8988T (cell line): Measurements from ENCODE around the gene MAGOH.
A peak's percentile ranks its signal among the peaks of the same experiment; 100 is the strongest.
"Not testable (repeated sequence)": the region's sequence is repeated elsewhere in the genome, so short reads cannot be mapped to it uniquely, and the experiment has no call there.

Source experiments
- DNase-seq: peaks from one replicate; pipeline ENCODE4 v3.0.0; 2011

Gene MAGOH

DNA sequence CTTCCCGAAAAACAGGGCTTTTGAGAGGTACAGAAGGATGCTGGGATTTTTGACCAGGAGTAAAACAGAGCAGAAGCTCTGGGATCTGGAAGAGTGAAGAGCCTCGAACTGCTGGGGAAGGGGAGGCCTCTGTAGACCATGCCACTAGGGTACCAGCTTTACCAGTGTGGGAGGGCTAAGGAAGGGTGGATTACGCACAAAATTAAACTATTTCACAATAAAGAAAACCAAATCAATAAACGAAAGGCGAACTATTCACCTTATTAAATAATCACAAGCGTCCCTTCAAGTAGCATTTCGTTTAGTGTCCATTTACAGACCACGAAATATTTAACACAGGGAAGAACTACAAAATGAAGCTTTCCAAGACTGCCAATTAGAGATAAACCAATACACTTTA lies 18.6 kb downstream of the MAGOH start:
- no peak for DNase-seq

GRCh38 chr1:53218201-53218600 lies 20.1 kb downstream of the MAGOH start:
- no peak for DNase-seq

DNA sequence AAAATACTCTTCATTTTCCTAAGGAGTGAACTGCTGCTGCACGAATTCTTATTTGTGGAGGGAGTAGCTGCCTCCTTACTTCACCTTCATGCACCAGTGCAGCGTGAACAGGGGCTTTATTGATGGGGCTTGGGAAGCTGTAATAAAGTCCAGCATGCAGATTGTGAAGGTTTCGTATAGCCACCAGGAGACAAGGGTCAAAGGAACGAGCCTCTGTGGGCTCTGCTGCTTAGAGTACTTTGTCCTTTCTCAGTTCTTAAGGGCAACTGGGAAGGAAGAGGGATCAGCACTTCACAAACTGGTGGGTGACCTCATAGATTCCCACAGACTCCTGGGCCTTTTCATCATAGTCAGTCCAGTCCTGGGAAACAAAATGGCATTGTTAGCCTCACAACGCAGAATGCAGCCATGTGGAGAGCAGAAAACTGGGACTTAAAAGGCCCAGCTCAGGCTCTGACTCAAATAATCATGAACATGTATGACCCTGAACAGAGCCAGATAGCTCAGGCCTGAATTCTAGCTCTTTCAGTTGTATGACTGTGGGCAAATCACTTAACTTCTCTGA lies 23.9 kb downstream of the MAGOH start:
- DNase-seq = no peak

- DNase-seq = no peak
Measured at GRCh38 chr1:53210954-53211353, 27.4 kb downstream of the MAGOH start.

DNA sequence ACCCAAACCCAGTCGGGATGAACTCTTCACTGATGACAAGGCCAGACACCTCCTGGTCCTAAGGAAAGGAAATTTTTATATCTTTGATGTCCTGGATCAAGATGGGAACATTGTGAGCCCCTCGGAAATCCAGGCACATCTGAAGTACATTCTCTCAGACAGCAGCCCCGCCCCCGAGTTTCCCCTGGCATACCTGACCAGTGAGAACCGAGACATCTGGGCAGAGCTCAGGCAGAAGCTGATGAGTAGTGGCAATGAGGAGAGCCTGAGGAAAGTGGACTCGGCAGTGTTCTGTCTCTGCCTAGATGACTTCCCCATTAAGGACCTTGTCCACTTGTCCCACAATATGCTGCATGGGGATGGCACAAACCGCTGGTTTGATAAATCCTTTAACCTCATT lies 28.0 kb downstream of the MAGOH start:
- DNase-seq = no peak

DNA sequence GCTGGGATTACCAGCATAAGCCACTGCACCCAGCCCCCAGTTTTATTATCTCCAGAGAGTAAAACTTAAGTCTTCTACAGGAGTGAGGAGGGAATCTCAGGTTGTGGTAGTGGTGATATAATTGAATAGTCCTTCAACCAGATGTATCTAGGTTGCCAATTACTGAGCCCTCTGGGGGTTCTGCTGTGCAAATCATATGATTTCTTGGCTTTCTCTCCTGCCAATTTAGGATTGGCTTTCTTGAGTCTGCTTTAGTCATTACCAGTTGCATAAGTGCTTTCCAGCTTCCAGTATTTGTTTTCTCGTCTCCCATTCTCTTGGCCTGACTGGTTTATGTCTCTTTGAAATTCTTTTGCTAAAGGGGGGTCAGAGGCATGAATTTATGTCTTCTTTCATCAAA lies 30.6 kb downstream of the MAGOH start:
- no peak for DNase-seq

DNA sequence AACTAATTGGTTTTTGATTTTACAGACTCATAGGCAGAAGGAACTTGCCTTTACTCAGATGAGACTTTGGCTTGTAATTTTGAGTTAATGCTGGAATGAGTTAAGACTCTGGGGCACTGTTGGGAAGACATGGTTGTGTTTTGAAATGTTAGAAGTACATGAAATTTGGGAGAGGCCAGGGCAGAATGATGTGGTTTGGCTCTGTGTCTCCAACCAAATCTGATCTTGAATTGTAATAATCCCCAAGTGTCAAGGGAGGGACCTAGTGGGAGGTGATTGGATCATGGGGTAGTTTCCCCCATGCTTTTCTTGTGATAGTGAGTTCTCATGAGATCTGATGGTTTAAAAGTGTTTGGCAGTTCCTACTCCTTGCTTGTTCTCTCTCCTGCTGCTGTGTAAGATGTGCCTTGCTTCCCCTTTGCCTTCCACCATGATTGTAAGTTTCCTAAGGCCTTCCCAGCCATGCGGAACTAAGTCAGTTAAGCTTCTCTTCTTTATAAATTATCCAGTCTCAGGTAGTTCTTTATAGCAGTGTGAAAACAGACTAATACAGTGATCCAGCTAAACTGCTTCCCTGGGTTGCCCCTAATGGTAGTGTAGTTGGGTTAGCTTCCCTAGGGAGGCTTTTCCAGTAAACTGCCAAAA lies 31.5 kb downstream of the MAGOH start:
- DNase-seq = no peak

DNA sequence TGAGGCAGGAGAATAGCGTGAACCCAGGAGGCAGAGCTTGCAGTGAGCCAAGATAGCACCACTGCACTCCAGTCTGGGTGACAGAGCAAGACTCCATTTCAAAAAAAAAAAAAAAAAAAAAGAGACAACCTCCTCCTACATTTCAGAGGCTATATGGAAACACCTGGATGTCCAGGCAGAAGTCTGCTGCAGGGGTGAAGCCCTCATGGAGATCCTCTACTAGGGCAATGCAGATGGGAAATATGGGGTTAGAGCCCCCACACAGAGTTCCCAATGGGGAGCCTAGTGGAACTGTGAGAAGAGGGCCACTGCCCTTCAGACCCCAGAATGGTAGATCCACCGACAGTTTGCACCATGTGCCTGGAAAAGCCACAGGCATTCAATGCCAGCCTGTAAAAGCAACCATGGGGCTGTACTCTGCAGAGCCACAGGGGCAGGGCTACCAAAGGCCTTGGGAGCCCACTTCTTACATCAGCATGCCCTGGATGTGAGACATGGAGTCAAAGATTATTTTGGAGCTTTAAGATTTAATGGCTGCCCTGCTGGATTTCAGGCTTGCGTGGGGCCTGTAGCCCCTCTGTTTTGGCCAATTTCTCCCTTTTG lies 32.1 kb downstream of the MAGOH start:
- DNase-seq = not testable (repeated sequence)

DNA sequence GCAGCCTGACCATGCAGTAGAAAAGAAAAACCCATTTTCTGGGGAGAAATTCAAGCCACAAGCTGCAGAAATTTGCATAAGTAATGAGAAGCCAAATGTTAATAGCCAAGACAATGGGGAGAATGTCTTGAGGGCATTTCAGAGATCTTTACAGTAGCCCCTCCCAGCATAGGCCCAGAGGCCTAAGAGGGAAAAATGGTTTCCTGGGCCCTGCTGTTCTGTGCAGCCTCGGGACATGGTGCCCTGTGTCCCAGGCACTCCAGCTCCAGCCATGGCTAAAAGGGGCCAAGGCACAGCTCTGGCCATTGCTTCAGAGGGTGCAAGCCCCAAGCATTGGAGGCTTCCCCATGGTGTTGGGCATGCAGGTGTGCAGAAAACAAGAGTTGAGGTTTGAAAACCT lies 32.8 kb downstream of the MAGOH start:
- not testable (repeated sequence) for DNase-seq

- DNase-seq = no peak
Measured at GRCh38 chr1:53203466-53203865, 34.9 kb downstream of the MAGOH start.

DNA sequence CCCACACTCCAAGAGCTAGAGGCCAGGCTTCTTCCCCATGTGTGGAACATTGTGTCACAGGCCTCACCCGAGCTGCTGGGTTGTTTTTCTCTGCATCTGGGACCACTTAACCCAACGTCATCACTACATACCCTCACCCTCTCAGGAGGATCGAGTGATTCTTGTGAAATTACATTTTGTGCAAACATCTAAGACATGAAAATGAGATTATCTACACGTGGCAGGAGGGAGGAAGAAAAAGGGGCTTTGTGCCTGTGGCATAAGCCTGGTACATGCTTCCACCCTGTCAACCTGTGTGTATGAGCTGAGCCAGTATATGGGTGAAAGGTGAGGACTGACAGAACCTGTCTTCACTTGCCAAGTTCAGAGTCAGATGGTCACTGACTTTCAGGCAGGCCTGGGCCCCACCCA lies 40.1 kb downstream of the MAGOH start:
- no peak for DNase-seq

- no peak for DNase-seq
Measured at GRCh38 chr1:53197291-53198200, 40.8 kb downstream of the MAGOH start.

GRCh38 chr1:53196485-53197290 lies 41.6 kb downstream of the MAGOH start, which contains the start of gene CPT2:
Gene CPT2 (plus strand): TSS chr1:53196824. CDS start chr1:53196944, 120 bp downstream.
- peak; percentile 70 for DNase-seq

DNA sequence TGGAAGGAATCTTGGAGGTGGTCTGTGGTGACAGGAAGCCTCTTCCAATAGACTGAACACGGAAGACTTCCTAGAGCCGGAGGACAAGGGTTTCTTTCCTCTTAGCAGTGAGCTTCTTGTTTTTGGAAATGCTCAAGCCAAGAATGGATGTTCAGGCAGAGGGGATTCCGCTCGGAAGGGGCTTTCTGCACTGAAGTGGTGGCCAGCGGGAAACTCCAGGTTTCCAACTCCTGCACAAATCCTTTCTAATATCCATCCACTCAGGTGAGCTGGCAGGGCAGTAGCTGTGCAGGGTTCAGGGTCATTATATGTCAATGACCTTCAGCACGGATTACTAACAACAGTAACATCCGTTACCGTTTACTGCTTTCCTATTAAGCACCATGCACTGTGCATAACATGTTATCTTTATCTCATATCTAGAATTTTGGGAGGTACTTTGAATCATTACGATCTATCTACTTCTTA lies 42.3 kb downstream of the MAGOH start:
- no peak for DNase-seq

DNA sequence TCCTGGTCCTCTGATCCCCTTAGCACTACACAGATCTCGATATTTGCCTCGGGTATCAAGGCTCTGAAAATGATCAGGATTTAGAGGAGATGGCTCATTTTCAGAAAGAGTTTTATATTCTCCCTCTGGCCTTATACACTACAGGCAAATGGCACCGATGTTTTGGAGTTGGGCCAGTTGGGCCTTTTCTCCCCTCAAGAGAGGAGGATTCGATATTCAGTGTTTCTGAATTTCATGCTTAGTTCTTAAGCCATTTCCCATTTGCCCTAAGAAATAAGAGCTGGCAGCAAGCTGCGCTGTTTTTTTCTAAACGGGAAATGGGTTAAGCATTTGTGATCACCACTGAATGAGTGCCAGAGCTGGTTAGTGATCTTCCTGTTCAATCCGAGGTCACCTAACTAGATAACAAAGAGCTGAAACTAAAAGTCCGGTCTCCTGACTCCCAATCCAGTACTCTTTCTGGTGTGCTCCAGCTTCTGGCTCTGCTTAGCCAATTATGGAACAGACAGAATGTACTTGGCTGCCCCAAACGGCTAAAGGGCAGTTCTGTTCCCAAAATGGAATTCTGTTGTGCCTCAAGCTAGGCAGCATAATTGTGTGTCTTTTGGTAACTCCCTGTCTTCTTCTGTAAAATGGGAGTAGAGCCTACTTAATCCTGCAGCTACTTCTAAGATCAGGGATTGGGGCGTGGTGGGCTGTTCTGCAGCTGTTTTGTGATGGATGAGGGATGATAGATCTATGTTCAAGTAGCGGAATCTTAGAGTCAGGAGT lies 42.9 kb downstream of the MAGOH start:
- DNase-seq = no peak

GRCh38 chr1:53190210-53190611 lies 48.1 kb downstream of the MAGOH start:
- DNase-seq = no peak

GRCh38 chr1:53189061-53189460 lies 49.3 kb downstream of the MAGOH start:
- DNase-seq = no peak

GRCh38 chr1:53188099-53188498 lies 50.2 kb downstream of the MAGOH start:
- no peak for DNase-seq

- DNase-seq = no peak
Measured at GRCh38 chr1:53187401-53187800, 50.9 kb downstream of the MAGOH start.

DNA sequence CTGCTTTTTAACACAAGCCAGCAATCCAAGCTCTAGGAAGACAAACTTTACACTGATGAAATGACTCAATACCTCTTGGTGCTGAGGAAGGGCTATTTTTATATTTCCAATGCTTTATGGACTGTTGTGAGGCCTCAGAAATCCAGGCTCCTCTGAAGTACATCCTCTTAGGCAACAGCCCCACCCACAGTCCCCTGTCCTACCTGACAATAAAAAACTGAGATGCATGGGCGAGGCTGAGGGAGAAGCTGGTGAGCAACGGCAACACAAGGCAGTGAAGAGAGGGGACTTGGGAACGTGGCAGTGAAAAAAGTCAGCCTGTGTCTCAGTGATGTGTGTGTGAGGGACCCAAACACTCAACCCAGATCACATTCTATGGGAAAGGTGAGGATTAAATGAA lies 51.8 kb downstream of the MAGOH start:
- no peak for DNase-seq

DNA sequence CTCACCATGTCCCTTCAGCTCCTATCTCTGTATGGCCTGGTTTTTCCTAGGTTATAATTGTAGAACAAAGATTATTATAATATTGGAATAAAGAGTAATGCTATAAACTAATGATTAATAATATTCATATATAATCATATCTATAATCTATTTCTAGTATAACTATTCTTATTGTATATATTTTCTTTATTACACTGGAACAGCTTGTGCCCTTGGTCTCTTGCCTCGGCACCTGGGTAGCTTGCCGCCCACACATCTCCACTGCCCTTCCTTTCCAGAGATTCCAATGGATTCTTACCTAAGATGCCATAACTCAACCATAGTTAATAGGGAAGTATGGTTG lies 52.4 kb downstream of the MAGOH start:
- DNase-seq = not testable (repeated sequence)
